Liver (tissue), 3 donors: ENCODE measurements around the gene DTNA.

ENCODE experiments used
- CTCF ChIP-seq: fragments of 150-350 bp; IDR thresholded peaks from 2 replicates; pipeline ENCODE4 v1.5.1; 2017; ENCODE audit warnings: improper control_type of control experiment, low read depth, low read length; ENCODE audit not compliant: missing input control
- EGR1 ChIP-seq, 2 donors: IDR thresholded peaks; 2 replicates each; pipeline ENCODE4 v1.6.1; 2016 to 2018; ENCODE audit warnings: antibody characterized with exemption in 2 of 2, low read depth in 2 of 2
- MAX ChIP-seq: IDR thresholded peaks from 2 replicates; pipeline ENCODE4 v1.6.1; 2016; ENCODE audit warnings: antibody characterized with exemption
- RAD21 ChIP-seq, 2 donors: IDR thresholded peaks; 2 replicates each; pipeline ENCODE4 v1.6.1; 2016; ENCODE audit warnings: antibody characterized with exemption in 2 of 2, mild to moderate bottlenecking in 2 of 2
- RXRA ChIP-seq, 2 donors: IDR thresholded peaks; 2 replicates each; pipeline ENCODE4 v1.6.1; 2017 to 2018; ENCODE audit warnings: antibody characterized with exemption in 2 of 2, mild to moderate bottlenecking in 1 of 2
- SP1 ChIP-seq: IDR thresholded peaks from 2 replicates; pipeline ENCODE4 v1.6.1; 2018; ENCODE audit warnings: antibody characterized with exemption, mild to moderate bottlenecking
- donor health status: healthy.
- donor health status: healthy.

GRCh38 chr18:34873986-34874580 is 164.0 kb downstream of the DTNA start:
- no peak for TF ChIP-seq CTCF
- no peak for TF ChIP-seq MAX
- no peak for TF ChIP-seq RAD21 (IDR thresholded peaks at IDR 0.05)
- TF ChIP-seq EGR1 (IDR thresholded peaks at IDR 0.05; ENCODE audit: low read depth in 2 of 2), result no peak
- no peak for TF ChIP-seq RXRA (IDR thresholded peaks at IDR 0.05)
- TF ChIP-seq SP1, result no peak
